ENCODE results near the gene TRAF3IP1.

TRAF3IP1 gene

GRCh38 chr2:238279324-238279682, 41.0 kb upstream of the TRAF3IP1 start:
- no peak for TF ChIP-seq PAX5 (IDR thresholded peaks at IDR 0.05; ENCODE audit: insufficient read depth, low read length, severe bottlenecking)
- no peak for TF ChIP-seq TAF1 (IDR thresholded peaks at IDR 0.05; ENCODE audit: low read depth, low read length)
- TF ChIP-seq SPI1 (IDR thresholded peaks at IDR 0.05; ENCODE audit: low read depth, low read length) = no peak
- no peak for TF ChIP-seq POLR2AphosphoS5 (IDR thresholded peaks at IDR 0.05; ENCODE audit: low read depth, low read length)
- TF ChIP-seq POLR2A (IDR thresholded peaks at IDR 0.05; ENCODE audit: low read depth, low read length) = no peak
- no peak for TF ChIP-seq POU2F2 (IDR thresholded peaks at IDR 0.05; ENCODE audit: low read depth, low read length)
- DNase-seq (ENCODE audit: insufficient read length, low spot score) = no peak
- FAIRE-seq = no peak

- FAIRE-seq (no peak), DNase-seq (ENCODE audit: insufficient read length, low spot score) (no peak)
- no peak for TF ChIP-seq SPI1 (IDR thresholded peaks at IDR 0.05; ENCODE audit: low read depth, low read length)
- no peak for TF ChIP-seq POLR2AphosphoS5 (IDR thresholded peaks at IDR 0.05; ENCODE audit: low read depth, low read length)
- no peak for TF ChIP-seq TAF1 (IDR thresholded peaks at IDR 0.05; ENCODE audit: low read depth, low read length)
- TF ChIP-seq POLR2A (IDR thresholded peaks at IDR 0.05; ENCODE audit: low read depth, low read length) = no peak
- TF ChIP-seq PAX5 (IDR thresholded peaks at IDR 0.05; ENCODE audit: insufficient read depth, low read length, severe bottlenecking) = no peak
- TF ChIP-seq POU2F2 (IDR thresholded peaks at IDR 0.05; ENCODE audit: low read depth, low read length) = no peak
These were observed 40.1 kb upstream of the TRAF3IP1 start for GRCh38 chr2:238280083-238280825.

- TF ChIP-seq POU2F2 (IDR thresholded peaks at IDR 0.05; ENCODE audit: low read depth, low read length) (no peak), POLR2A (IDR thresholded peaks at IDR 0.05; ENCODE audit: low read depth, low read length) (no peak), SPI1 (IDR thresholded peaks at IDR 0.05; ENCODE audit: low read depth, low read length) (no peak), POLR2AphosphoS5 (IDR thresholded peaks at IDR 0.05; ENCODE audit: low read depth, low read length) (no peak), TAF1 (IDR thresholded peaks at IDR 0.05; ENCODE audit: low read depth, low read length) (no peak), PAX5 (IDR thresholded peaks at IDR 0.05; ENCODE audit: insufficient read depth, low read length, severe bottlenecking) (no peak)
- FAIRE-seq = no peak
- DNase-seq (ENCODE audit: insufficient read length, low spot score) = no peak
These were observed 38.4 kb upstream of the TRAF3IP1 start for GRCh38 chr2:238281826-238282480.

GRCh38 chr2:238282861-238283738, 37.2 kb upstream of the TRAF3IP1 start:
- no peak for FAIRE-seq
- DNase-seq (ENCODE audit: insufficient read length, low spot score) = no peak
- TF ChIP-seq SPI1 (IDR thresholded peaks at IDR 0.05; ENCODE audit: low read depth, low read length) (no peak), POLR2A (IDR thresholded peaks at IDR 0.05; ENCODE audit: low read depth, low read length) (no peak), POLR2AphosphoS5 (IDR thresholded peaks at IDR 0.05; ENCODE audit: low read depth, low read length) (no peak), PAX5 (IDR thresholded peaks at IDR 0.05; ENCODE audit: insufficient read depth, low read length, severe bottlenecking) (no peak), TAF1 (IDR thresholded peaks at IDR 0.05; ENCODE audit: low read depth, low read length) (no peak), POU2F2 (IDR thresholded peaks at IDR 0.05; ENCODE audit: low read depth, low read length) (no peak)

DNA sequence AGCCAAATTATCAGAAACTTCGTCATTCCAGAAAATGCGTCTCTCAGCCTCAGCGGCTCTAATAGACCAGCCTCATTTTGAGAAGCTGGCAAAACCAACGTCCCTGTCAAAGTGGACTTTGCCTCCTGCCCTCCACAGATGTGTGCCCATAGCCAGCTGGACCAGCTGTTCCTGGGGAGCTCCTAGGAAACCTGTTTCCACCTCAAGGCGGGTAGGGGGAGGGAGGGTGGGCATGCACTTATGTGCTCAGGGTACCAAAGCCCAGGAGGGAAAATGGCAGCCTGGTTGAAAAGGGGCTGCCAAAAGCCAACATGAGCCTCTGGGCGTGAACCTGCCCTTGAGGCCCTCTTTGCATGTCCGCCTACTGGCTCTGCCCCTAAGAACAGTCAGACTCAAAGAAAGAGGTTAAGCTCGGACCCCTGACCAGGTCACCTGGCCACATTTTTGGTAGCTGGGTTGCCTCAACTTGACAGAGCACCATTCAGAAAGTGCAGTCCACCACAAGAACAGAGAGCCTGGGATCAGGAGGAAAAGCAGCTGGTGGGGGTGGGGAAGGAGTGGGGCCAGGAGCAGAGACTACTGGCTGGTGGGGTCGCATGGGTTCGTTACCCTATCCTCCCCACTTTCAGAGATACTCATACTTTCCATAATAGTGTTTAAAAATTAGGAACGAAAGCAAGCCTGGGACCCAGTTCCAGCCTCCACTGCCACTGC, 35.4 kb upstream of the TRAF3IP1 start:
- FAIRE-seq = no peak
- TF ChIP-seq PAX5 (IDR thresholded peaks at IDR 0.05; ENCODE audit: insufficient read depth, low read length, severe bottlenecking) = no peak
- no peak for TF ChIP-seq POU2F2 (IDR thresholded peaks at IDR 0.05; ENCODE audit: low read depth, low read length)
- no peak for TF ChIP-seq POLR2AphosphoS5 (IDR thresholded peaks at IDR 0.05; ENCODE audit: low read depth, low read length)
- TF ChIP-seq SPI1 (IDR thresholded peaks at IDR 0.05; ENCODE audit: low read depth, low read length) = no peak
- TF ChIP-seq POLR2A (IDR thresholded peaks at IDR 0.05; ENCODE audit: low read depth, low read length) = no peak
- no peak for TF ChIP-seq TAF1 (IDR thresholded peaks at IDR 0.05; ENCODE audit: low read depth, low read length)
- no peak for DNase-seq (ENCODE audit: insufficient read length, low spot score)

DNA sequence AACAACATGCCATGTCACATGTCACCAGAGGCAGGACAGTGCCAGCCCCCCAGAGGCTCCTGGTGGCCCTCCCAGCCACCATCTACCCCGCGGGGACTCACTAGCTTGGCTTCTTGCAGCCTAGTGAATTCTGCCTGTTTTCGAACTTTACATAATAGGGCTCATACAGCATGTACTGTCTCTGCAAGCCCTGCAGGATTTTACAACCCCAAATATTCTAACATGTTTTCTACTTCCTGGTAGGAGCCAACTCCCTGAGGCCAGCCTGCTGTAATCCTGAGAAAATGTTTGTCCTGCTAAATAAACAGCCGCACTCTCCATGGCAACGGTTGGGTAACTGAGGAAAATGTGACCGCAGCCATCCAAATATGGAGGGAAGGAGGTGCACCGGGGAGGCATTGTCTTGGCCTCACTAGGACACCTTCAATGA, 34.6 kb upstream of the TRAF3IP1 start:
- TF ChIP-seq POLR2AphosphoS5 (IDR thresholded peaks at IDR 0.05; ENCODE audit: low read depth, low read length) (no peak), SPI1 (IDR thresholded peaks at IDR 0.05; ENCODE audit: low read depth, low read length) (no peak), POU2F2 (IDR thresholded peaks at IDR 0.05; ENCODE audit: low read depth, low read length) (no peak), TAF1 (IDR thresholded peaks at IDR 0.05; ENCODE audit: low read depth, low read length) (no peak), PAX5 (IDR thresholded peaks at IDR 0.05; ENCODE audit: insufficient read depth, low read length, severe bottlenecking) (no peak), POLR2A (IDR thresholded peaks at IDR 0.05; ENCODE audit: low read depth, low read length) (no peak)
- FAIRE-seq (no peak), DNase-seq (ENCODE audit: insufficient read length, low spot score) (no peak)

DNA sequence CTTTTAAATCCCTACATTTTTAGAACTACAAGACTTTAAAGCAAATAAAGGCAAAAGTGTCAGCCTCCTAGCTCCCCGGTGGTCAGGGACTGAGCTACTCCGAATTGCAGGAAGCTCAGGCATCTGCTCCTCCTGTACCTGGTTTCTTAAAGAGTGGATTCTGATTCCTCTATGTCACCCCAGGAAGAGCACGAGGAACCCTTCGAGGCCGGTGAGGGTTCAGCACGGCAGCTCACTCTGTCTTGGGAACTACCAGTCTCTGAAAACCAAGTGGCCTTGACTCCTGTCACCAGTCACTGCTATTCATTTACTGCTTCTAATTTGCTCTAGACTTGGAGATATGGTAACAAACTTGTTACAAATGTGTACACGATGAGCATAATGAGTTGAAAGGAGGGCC, 34.2 kb upstream of the TRAF3IP1 start:
- TF ChIP-seq POU2F2 (IDR thresholded peaks at IDR 0.05; ENCODE audit: low read depth, low read length) (no peak), TAF1 (IDR thresholded peaks at IDR 0.05; ENCODE audit: low read depth, low read length) (no peak), POLR2AphosphoS5 (IDR thresholded peaks at IDR 0.05; ENCODE audit: low read depth, low read length) (no peak), POLR2A (IDR thresholded peaks at IDR 0.05; ENCODE audit: low read depth, low read length) (no peak), PAX5 (IDR thresholded peaks at IDR 0.05; ENCODE audit: insufficient read depth, low read length, severe bottlenecking) (no peak), SPI1 (IDR thresholded peaks at IDR 0.05; ENCODE audit: low read depth, low read length) (no peak)
- FAIRE-seq (no peak), DNase-seq (ENCODE audit: insufficient read length, low spot score) (no peak)

GRCh38 chr2:238286551-238286950, 33.8 kb upstream of the TRAF3IP1 start:
- FAIRE-seq = no peak
- TF ChIP-seq PAX5 (IDR thresholded peaks at IDR 0.05; ENCODE audit: insufficient read depth, low read length, severe bottlenecking) (no peak), POLR2AphosphoS5 (IDR thresholded peaks at IDR 0.05; ENCODE audit: low read depth, low read length) (no peak), TAF1 (IDR thresholded peaks at IDR 0.05; ENCODE audit: low read depth, low read length) (no peak), SPI1 (IDR thresholded peaks at IDR 0.05; ENCODE audit: low read depth, low read length) (no peak), POLR2A (IDR thresholded peaks at IDR 0.05; ENCODE audit: low read depth, low read length) (no peak), POU2F2 (IDR thresholded peaks at IDR 0.05; ENCODE audit: low read depth, low read length) (no peak)
- no peak for DNase-seq (ENCODE audit: insufficient read length, low spot score)
